HG03565 (cell line): Measurements from ENCODE around the gene ZCCHC7.
"Not testable (repeated sequence)": the region's sequence is repeated elsewhere in the genome, so short reads cannot be mapped to it uniquely, and the experiment has no call there.

Experiments
- ATAC-seq: cut with Tn5 transposase; IDR thresholded peaks from one replicate; pipeline ENCODE4 v1.9.1; 2021; ENCODE audit warnings: mild to moderate bottlenecking, moderate library complexity; ENCODE audit not compliant: unreplicated experiment

ZCCHC7 gene

GRCh38 chr9:37390759-37391158, 270.4 kb downstream of the ZCCHC7 start:
- ATAC-seq: peak; percentile 89

DNA sequence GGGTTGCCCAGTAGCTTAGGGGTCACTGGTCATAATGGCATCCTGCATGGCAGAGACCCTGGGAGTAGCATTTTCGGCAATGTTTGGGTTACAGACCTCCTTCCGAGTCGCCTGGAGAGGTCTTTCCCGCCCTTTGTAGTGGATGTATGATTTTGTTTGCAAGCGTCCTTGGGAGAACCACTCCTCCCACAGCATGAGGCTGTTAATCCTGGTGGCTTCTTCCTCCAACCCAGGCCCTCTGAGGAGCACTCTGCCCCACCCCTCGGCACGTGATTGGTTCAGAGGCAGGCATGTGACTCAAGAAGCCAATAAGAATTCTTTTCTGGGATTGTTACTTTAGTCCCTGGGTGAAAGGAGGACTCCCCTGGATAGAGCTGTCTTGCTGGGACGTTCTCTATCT, 271.9 kb downstream of the ZCCHC7 start:
- no peak for ATAC-seq

- no peak for ATAC-seq
These were observed 274.9 kb downstream of the ZCCHC7 start for GRCh38 chr9:37395229-37395628.

DNA sequence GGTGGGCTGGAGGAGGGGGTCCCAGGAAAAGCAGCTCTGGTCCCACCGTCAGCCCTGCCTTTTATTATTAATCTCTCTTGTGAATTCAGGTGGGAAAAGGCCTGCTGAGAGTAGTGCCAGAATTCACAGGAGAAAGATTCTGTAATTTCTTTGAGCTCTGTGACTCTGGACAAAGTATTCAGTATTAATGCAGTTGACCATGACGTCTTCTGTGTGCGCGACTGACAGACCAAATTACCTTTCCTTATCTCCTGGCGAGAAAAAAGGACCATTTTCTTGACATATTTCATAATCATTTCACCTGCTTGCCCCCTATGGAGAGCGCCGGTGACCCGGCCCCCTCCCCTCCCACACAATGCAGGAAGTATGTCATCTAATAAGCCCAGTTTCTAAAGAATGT, 275.3 kb downstream of the ZCCHC7 start:
- ATAC-seq: no peak

- not testable (repeated sequence) for ATAC-seq
These were observed 277.6 kb downstream of the ZCCHC7 start for GRCh38 chr9:37397948-37398347.

DNA sequence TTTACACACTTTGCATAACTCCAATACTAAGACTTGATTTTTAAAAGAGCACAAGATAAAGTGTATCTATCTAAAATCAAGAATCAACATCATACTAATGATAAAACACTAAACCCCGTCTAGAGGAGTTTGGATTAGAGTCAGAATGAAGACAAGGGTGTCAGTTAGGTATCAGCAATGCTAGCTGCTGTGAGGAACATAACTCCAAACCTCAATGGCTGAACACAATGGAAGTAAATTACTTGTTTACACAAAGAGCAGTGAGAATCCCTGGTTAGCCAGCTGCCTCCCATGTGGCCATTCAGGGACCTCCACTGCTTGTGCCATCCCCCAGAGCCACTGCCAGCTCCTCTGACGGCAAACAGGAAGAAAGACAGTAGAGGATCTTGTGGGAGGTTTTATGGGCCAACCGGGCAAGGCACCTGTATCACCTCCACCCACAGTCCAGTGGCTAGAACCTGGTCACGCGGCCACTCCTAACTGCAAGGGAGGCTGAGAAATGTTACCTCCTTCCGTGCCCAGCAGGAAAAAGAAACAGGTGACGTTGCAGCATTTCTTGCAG, 278.2 kb downstream of the ZCCHC7 start:
- ATAC-seq: no peak

- no peak for ATAC-seq
These were observed 279.0 kb downstream of the ZCCHC7 start for GRCh38 chr9:37399336-37399735.

- ATAC-seq: no peak
These were observed 284.2 kb downstream of the ZCCHC7 start for GRCh38 chr9:37404590-37404989.

GRCh38 chr9:37405350-37405749, 285.0 kb downstream of the ZCCHC7 start:
- no peak for ATAC-seq

DNA sequence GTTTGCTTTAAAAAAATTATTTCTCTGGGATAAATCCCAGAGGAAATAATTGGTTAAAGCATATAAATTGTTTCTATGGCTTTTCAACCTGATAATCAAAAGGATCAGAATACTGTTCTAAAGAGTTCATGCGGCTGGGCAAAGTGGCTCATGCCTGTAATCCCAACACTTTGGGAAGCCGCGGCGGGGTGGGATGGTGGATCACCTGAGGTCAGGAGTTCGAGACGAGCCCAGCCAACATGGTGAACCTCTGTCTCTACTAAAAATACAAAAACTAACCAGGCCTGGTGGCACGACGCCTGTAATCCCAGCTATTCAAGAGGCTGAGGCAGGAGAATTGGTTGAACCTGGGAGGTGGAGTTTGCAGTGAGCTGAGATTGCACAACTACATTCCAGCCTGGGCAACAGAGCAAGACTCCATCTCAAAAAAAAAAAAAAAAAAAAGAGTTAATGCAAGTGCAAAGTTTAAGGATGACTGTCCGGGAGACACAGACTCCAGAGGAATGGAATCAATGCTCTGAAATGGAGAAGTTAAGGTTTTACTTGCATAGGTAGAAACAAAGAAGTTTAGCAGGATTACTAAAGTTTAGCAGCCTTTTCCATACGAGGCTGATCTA, 285.5 kb downstream of the ZCCHC7 start:
- no peak for ATAC-seq

DNA sequence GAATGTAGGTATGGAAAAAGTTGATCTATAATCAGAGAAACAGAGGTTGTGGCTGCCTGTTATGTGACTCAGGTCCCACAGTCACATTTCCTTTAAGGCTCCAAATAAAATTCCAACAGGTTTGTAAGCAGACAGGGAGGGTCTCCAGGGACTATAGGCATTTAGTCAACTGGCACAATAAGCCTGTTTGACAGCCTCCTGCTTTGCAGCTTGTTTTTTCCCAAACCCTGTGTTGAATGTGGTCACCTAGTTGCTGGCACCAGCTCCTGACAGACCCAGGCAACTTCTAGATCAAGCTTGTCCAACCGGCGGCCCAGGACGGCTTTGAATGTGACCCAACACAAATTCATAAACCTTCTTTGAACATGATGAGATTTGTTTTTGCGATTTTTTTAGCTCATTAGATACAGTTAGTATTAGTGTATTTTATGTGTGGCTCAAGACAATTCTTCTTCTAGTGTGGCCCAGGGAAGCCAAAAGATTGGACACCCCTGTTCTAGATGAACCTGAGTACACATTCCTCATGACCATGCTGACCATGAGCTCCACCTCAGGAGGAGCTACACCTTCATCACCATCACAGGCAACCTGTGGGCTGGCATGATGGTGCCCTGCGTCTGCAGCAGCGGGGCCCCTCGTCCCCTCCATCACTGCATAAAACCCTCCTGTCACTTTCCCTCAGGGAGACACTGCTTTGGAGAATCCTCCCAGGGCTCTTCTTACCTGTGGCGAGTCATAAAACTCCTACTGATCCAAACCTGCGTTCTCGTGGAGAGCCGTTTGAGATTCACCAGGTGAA, 286.4 kb downstream of the ZCCHC7 start:
- no peak for ATAC-seq

GRCh38 chr9:37407468-37407867, 287.1 kb downstream of the ZCCHC7 start:
- no peak for ATAC-seq
